HG03378 (cell line): ENCODE results near the gene HIVEP3.
"Not testable (repeated sequence)": the region's sequence is repeated elsewhere in the genome, so short reads cannot be mapped to it uniquely, and the experiment has no call there.

Experiments used
- ATAC-seq: cut with Tn5 transposase; IDR thresholded peaks from one replicate; pipeline ENCODE4 v1.9.1; 2021; ENCODE audit warnings: mild to moderate bottlenecking, moderate library complexity; ENCODE audit not compliant: unreplicated experiment

The HIVEP3 gene

GRCh38 chr1:41574842-41575241 lies 343.9 kb downstream of the HIVEP3 start:
- no peak for ATAC-seq

- no peak for ATAC-seq
Observed at GRCh38 chr1:41573785-41574713, 344.7 kb downstream of the HIVEP3 start.

DNA sequence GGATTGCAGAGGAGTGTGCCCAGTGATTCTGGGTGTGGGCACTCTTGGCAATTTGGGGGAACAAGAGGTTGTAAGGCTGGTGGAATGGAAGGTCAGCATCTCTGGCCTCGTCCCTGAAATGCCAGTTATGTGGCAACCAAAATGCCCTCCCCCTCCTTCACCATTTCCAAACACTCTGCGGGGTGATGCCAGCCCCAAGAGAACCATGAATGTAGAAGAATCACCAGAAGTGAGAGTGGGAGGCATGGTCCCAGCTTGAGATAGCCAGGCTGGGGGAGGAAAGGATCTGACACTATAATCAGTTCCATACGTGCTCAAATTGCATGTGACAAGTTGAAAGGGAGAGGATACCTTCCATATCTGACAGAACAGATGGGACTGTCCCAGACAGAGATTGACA lies 345.5 kb downstream of the HIVEP3 start:
- ATAC-seq: no peak

DNA sequence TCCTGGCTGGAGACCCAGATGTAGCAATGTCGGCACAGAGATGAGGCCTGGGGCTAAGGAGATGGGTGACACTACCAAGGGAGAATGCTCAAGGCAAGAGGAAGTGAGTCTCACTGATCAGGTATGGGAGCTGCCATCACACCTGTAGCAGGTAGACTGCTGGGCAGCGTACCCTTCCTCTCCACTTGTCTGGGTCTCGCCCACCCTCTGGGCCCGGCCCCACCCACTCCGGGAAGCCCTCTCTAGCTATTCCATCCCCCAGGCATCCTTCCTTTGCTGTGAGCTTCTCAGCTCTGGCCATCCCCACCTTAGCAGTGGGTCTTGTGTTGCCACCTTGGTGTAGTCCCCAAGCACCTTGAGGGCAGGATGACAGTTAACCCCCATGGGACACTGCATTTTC lies 346.5 kb downstream of the HIVEP3 start:
- no peak for ATAC-seq

GRCh38 chr1:41571041-41571440 lies 347.7 kb downstream of the HIVEP3 start:
- no peak for ATAC-seq

DNA sequence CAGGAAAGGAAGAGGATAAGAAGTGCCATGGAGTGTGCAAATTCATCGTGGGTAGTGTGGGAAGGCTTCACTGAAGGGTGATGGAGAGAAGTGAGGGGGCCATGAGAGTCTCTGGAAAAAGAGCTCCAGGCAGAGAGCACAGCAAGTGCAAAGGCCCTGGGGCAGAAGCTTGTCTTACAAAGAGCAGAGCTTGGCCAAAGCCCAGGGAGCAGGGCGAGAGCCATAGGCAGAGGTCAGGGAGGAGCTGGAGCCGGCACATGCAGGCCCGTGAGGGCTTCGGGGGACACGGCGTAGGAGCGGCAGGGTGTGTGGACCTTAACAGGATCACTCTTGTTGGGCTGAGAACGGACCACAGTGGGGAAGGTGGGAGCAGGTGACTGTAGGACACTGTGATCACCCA lies 350.5 kb downstream of the HIVEP3 start:
- ATAC-seq: no peak

DNA sequence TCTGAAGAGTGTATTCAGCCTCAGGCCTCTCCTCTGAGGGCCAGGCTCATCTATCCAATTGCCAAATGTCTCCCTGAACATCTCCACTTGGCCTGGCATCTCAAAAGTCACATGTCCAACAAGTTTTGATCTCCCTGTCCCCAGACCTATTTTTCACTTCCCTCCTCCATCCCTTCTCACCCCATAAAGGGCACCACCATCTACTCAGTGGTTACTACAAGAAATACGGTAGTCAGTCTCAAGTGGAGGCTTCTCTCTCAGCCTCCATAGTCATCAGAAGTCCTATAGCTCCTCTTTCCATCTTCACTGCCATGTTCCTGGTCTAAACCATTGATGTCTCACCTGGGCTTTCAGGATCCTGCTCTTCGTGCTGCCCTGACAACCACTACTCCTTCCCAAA lies 351.8 kb downstream of the HIVEP3 start:
- no peak for ATAC-seq

DNA sequence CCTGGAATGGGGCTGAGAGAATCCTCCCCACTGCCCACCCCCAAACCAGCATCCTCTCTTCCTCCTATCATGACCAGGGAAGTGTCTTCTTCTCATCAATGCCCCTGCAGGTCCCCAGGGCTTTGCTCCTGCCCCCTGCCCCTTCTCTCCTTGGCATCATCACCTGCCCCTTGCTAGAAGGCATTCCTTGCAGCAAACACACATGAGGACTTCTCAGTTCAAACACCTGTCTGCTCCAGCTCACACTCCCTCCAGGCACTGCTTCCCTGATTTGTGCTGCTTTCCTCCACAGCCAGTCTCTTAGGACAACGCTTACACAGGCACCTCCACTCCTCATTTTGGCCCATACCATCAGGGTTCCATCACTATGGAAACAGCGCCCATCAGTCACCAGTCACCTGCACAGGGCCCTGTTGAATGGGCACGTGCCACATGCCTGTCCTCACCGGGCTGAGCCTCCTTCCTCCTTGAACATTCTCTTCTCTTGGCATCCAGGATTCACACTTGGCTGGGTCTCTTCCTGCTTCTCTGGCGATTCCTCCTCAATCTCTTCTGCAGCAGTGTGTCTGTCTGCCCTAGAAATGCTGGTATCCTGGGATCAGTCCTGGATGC lies 352.3 kb downstream of the HIVEP3 start:
- ATAC-seq: no peak

DNA sequence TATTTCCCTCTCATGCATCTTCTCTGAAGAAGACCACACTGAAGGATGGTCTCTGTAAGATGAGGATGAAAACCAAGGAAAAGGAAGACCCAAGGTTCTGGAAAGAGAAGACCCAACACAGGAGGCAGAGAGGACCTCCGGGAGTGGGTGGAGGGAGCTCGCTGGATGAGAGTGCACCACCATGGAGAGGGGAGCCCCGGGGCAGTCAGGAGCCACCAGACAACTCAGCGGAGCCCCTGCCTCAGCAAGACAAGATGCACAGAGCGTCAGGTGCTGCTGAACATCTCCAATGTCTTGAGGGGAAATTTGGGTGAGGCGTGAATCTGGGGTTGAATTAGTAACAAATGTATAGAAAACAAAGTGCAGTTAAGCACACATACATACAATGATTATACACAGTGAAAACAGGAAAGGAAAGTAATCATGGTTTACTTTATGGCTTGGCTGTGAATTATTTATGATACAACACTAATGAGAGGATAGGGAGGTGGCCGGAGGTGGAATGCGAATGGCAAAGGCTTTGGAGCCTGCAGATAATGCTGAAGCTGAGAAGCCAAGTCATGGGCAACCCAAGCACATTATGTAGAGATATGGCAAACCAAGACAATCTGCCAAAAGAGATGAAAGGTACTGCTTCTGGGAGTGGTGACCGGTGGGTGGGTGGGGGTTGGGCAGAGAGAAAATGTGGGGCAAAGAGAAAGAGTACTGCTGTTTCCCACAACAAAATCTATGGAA lies 353.8 kb downstream of the HIVEP3 start:
- no peak for ATAC-seq

- ATAC-seq: no peak
Observed at GRCh38 chr1:41562328-41562727, 356.4 kb downstream of the HIVEP3 start.

GRCh38 chr1:41560931-41561330 lies 357.8 kb downstream of the HIVEP3 start:
- no peak for ATAC-seq

GRCh38 chr1:41560496-41560895 lies 358.2 kb downstream of the HIVEP3 start:
- ATAC-seq: no peak

- ATAC-seq: no peak
Observed at GRCh38 chr1:41559331-41559730, 359.4 kb downstream of the HIVEP3 start.

DNA sequence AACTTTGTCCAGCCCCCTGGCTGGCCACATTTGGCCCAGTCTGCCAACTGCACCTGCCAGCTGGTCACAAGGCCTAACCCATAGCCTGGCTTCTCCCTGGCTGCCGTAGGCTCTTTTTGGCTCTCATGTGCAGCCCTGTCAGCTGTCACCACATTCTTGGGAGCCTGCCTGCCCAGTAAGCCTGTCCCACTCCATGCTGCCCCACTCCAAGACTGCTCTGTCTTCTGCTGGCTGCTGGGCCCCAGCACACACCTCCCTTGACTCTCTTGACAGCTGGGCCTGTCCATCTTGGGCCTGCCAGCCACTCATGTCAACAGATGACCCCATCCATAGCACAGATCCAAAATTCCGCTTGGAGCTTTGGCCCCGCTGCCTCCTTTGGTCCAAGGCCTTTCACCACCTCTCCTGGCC lies 360.0 kb downstream of the HIVEP3 start:
- ATAC-seq: no peak

DNA sequence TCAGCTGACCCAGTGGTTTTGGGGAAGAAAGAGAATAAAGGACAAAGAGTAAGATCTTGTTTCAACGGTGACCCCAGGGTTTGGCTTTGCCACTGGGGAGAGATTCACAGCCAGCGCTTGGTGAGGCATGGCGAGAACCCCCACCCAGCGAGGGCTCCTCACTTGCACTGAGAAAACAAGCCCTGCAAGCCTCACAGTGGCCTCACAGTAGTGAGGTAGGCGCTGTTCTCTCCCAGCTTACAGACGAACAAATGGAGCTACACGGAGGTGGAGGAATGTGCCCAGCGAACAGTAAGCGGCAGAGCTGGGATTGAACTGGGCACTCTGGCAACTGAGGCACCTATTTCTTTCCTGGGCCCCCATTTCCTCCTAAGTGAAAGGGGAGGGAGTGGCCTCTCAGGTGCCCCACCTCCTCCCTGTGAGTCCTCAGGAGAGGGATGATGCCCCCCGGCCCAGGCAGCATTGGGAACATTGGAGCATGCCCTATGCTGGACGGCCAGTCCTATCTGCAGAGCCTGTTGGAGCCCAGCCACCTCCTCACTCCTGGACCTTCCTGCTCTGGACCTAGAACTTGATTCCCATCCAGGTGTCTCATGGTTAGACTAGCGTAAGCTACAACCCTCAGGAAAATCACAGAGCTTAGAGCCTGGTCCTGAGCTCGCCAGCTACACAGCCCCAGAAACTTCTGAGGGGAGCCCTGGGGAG lies 360.8 kb downstream of the HIVEP3 start:
- ATAC-seq: no peak

DNA sequence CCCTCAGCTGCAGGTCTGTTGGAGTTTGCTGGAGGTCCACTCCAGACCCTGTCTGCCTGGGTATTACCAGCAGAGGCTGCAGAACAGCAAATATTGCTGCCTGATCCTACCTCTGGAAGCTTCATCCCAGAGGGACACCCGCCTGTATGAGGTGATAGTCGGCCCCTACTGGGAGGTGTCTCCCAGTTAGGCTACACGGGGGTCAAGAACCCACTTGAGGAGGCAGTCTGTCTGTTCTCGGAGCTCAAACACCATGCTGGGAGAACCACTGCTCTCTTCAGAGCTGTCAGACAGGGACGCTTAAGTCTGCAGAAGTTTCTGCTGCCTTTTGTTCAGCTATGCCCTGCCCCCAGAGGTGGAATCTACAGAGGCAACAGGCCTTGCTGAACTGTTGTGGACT lies 364.0 kb downstream of the HIVEP3 start:
- ATAC-seq: not testable (repeated sequence)

DNA sequence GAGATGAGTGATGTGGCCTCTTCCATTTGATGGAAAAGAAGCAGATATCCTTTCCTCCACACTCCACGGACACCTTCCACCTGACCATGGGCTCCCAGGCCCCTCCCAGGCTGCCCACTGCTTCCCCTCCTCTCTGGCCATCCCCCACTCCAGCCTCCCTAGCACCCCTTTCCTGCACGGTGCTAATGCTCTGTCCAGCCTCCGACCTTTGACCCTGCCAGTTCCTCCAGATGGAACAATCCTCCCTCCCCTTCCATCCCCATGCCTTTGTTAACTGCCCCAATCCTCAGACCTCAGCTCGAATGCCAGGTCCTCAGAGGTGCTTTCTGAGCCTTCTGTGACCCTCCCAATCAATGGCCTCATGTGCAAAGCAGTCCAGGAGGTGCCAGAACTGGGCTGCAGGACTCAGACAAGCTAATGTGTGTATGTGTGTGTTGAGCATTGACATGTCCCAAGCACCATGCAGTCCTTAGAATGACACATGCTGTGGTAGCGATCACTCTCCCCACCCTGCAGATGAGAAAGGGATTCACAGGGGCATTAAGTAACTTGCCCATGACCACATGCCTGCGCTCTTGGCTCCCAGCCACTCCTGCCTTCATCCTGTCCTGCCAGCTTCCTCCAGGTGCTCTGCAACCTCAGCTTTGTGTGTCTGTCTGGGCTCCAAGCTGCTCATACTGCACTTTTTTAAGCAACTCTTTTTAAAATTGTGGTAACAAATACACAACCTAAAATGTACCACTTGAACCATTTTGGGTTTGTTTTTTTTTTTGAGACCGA lies 370.8 kb downstream of the HIVEP3 start:
- no peak for ATAC-seq

- ATAC-seq: no peak
Observed at GRCh38 chr1:41547336-41547735, 371.4 kb downstream of the HIVEP3 start.

DNA sequence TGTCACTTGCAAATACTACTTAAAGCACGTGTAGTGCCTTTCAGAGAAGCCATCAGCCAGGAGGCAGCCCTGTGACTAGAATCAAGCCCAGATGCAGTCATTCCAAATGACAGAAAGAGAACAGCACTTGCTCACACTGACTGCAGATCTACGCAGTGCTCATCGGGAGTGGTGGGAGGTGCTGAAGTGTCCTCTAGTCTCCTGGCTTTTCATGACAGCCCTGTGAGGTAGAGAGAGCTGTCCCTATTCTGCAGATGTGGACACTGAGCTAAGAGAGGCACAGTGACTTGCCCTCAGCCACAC lies 371.9 kb downstream of the HIVEP3 start:
- ATAC-seq: no peak

- no peak for ATAC-seq
Observed at GRCh38 chr1:41545996-41546832, 372.5 kb downstream of the HIVEP3 start.
